Keratinocyte (primary cell): ENCODE data around the gene TUBB3. TPM values are rescaled to one million over a fixed set of nuclear protein-coding genes. Genes with fewer than 3 reads are reported as not detected.

ENCODE experiments used
- DNase-seq: peaks from one replicate; pipeline ENCODE4 v3.0.0-alpha.2; 2011; ENCODE audit warnings: low read depth, missing footprints, low spot score
- FAIRE-seq: peaks from 2 replicates; lab custom pipeline; 2011; peaks lifted over from hg19 to GRCh38; lab: Jason Lieb, UNC
- H2AFZ ChIP-seq: 2 replicates; pipeline ENCODE4 v1.6.0; 2012; ENCODE audit warnings: low read length, control low read depth, inconsistent platforms; ENCODE audit not compliant: control insufficient read depth
- H3K27ac ChIP-seq: 2 replicates; pipeline ENCODE4 v1.5.1; 2011; ENCODE audit warnings: low read length; ENCODE audit not compliant: control insufficient read depth, insufficient read depth
- H3K27me3 ChIP-seq: 3 replicates; pipeline ENCODE4 v1.6.0; 2011; ENCODE audit warnings: low read length; ENCODE audit not compliant: control insufficient read depth, insufficient read depth; ENCODE audit errors: extremely low read depth
- H3K36me3 ChIP-seq, 2 experiments: 2 replicates in 1 of 2; 3 replicates in 1 of 2; pipeline ENCODE4 v1.5.1; 2011; ENCODE audit warnings: low read length in 2 of 2, mild to moderate bottlenecking in 1 of 2; ENCODE audit not compliant: control insufficient read depth in 2 of 2, insufficient read depth in 2 of 2; ENCODE audit errors: extremely low read depth in 1 of 2
- H3K4me1 ChIP-seq: 3 replicates; pipeline ENCODE4 v1.5.1; 2011; ENCODE audit warnings: low read length; ENCODE audit not compliant: control insufficient read depth, insufficient read depth; ENCODE audit errors: extremely low read depth
- H3K4me2 ChIP-seq: 3 replicates; pipeline ENCODE4 v1.6.0; 2011; ENCODE audit warnings: low read depth, low read length; ENCODE audit not compliant: control insufficient read depth, insufficient read depth; ENCODE audit errors: extremely low read depth
- H3K4me3 ChIP-seq, 3 experiments: fragments of 200-600 bp in 1 of 3; sonication (generic) in 1 of 3; 2 replicates in 2 of 3; 3 replicates in 1 of 3; pipeline ENCODE4 v1.5.1; 2011 to 2016; ENCODE audit warnings: low read length in 3 of 3, mild to moderate bottlenecking in 3 of 3, control low read depth in 2 of 3, inconsistent platforms in 1 of 3, low read depth in 1 of 3, mixed read lengths in 1 of 3, mixed run types in 1 of 3, moderate library complexity in 1 of 3; ENCODE audit not compliant: control insufficient read depth in 2 of 3, insufficient read depth in 2 of 3; ENCODE audit errors: extremely low read depth in 1 of 3
- H3K79me2 ChIP-seq: 2 replicates; pipeline ENCODE4 v1.6.0; 2012; ENCODE audit warnings: low read length; ENCODE audit not compliant: control insufficient read depth, insufficient read depth
- H3K9ac ChIP-seq: 3 replicates; pipeline ENCODE4 v1.6.0; 2011; ENCODE audit warnings: low read length; ENCODE audit not compliant: control insufficient read depth, insufficient read depth; ENCODE audit errors: extremely low read depth
- H3K9me1 ChIP-seq: 3 replicates; pipeline ENCODE4 v1.6.0; 2011; ENCODE audit warnings: low read length; ENCODE audit not compliant: control insufficient read depth, insufficient read depth; ENCODE audit errors: extremely low read depth
- H3K9me3 ChIP-seq: 2 replicates; pipeline ENCODE4 v1.5.1; 2012; ENCODE audit warnings: low read depth, low read length; ENCODE audit not compliant: control insufficient read depth
- H4K20me1 ChIP-seq: 3 replicates; pipeline ENCODE4 v1.6.0; 2011; ENCODE audit warnings: low read length; ENCODE audit not compliant: control insufficient read depth, insufficient read depth; ENCODE audit errors: extremely low read depth
- CTCF ChIP-seq, 3 experiments: IDR thresholded peaks in 1 of 3; conservative IDR thresholded peaks in 1 of 3; optimal IDR thresholded peaks in 1 of 3; 2 replicates in 2 of 3; 3 replicates in 1 of 3; pipeline versions ENCODE3 to v1.5.1; 2011; ENCODE audit warnings: low read length in 3 of 3, mild to moderate bottlenecking in 3 of 3, moderate library complexity in 2 of 3, control low read depth in 1 of 3, inconsistent platforms in 1 of 3; ENCODE audit not compliant: insufficient read depth in 2 of 3; ENCODE audit errors: extremely low read depth in 1 of 3
- EZH2 ChIP-seq: IDR thresholded peaks from one replicate; pipeline ENCODE4 v1.6.1; 2012; ENCODE audit warnings: inconsistent platforms, mild to moderate bottlenecking, low read length, moderate library complexity
- dilution Hi-C: fragments of 300-500 bp; cut with MboI; formaldehyde crosslinking; loops from one replicate; pipeline ENCODE4 v1.7.0; 2020; ENCODE audit warnings: low sequenced_read_pairs; ENCODE audit not compliant: extremely low pct_ligation_motif_present
- polyA plus RNA-seq, 5 experiments: library from polyadenylated mRNA; depleted of rRNA in 3 of 5; stranded (reverse) in 3 of 5; stranded (forward) in 1 of 5; unstranded in 1 of 5; fragments of >200 nt; gene quantifications; 1 replicate in 1 of 5; 2 replicates in 3 of 5; 3 replicates in 1 of 5; pipeline versions ENCODE4 v1.2.1 to v1.2.3, GENCODE V29; 2011 to 2012; ENCODE audit warnings: missing spikeins in 2 of 5, low read depth in 1 of 5, low replicate concordance in 1 of 5

TUBB3 gene
- polyA plus RNA-seq, 1 donor (not counting 4 experiments of a cell fraction or from before 2014, with no cell fraction given), result 34.0 TPM

GRCh38 chr16:89964201-89964600, 41.1 kb downstream of the TUBB3 start:
- Histone ChIP-seq H3K9me3 (no peaks in the 10 kb centered on the region), H3K4me2 (no peak overlapping the region), H3K79me2 (no peaks in the 10 kb centered on the region), H3K9ac (no peak overlapping the region), H3K9me1 (no peaks in the 10 kb centered on the region), H3K27me3 (no peaks in the 10 kb centered on the region), H3K4me3 (no peak overlapping the region), H2AFZ (no peak overlapping the region), H3K4me1 (no peaks in the 10 kb centered on the region), H3K36me3 (peaks cover 5 to 13% of the 10 kb centered on the region in 2 experiments), H4K20me1 (no peaks in the 10 kb centered on the region), H3K27ac (no peak overlapping the region)
- DNase-seq, result no peak
- TF ChIP-seq EZH2, result no peak
- TF ChIP-seq CTCF (optimal IDR thresholded peaks at IDR 0.05 in 1 of 3, IDR thresholded peaks at IDR 0.05 in 1 of 3, conservative IDR thresholded peaks at IDR 0.05 in 1 of 3; ENCODE audit: extremely low read depth in 1 of 3, insufficient read depth in 2 of 3, low read length in 3 of 3), result no peak
- dilution Hi-C loops, result no loop called here
- FAIRE-seq, result no peak

GRCh38 chr16:89965447-89966225, 42.5 kb downstream of the TUBB3 start:
- dilution Hi-C loops, result no loop called here
- DNase-seq, result no peak

More at GRCh38 chr16:89965447-89966225, 42.5 kb downstream of the TUBB3 start:
- Histone ChIP-seq H3K27me3 (no peaks in the 10 kb centered on the region), H3K27ac (no peak overlapping the region), H3K4me1 (no peaks in the 10 kb centered on the region), H4K20me1 (no peaks in the 10 kb centered on the region), H3K4me2 (no peak overlapping the region), H3K9me1 (no peaks in the 10 kb centered on the region), H3K79me2 (no peaks in the 10 kb centered on the region), H3K36me3 (peaks cover 5 to 9% of the 10 kb centered on the region in 2 experiments), H3K9ac (no peak overlapping the region), H2AFZ (no peak overlapping the region), H3K4me3 (no peak overlapping the region), H3K9me3 (no peaks in the 10 kb centered on the region)
- FAIRE-seq, result no peak
- TF ChIP-seq CTCF (optimal IDR thresholded peaks at IDR 0.05 in 1 of 3, IDR thresholded peaks at IDR 0.05 in 1 of 3, conservative IDR thresholded peaks at IDR 0.05 in 1 of 3; ENCODE audit: extremely low read depth in 1 of 3, insufficient read depth in 2 of 3, low read length in 3 of 3) (no peak), EZH2 (no peak)
